HepG2 (cell line): Measurements from ENCODE around the gene NAA25. TPM values are rescaled to one million over a fixed set of nuclear protein-coding genes. Genes with fewer than 3 reads are reported as not detected.

Experiments
- ATAC-seq: fragments of 200-7000 bp; cut with Tn5 transposase; 3 replicates; pipeline ENCODE4 v1.9.1; 2020; ENCODE audit warnings: mild to moderate bottlenecking, moderate library complexity
- BruUV-seq: library from RNA; stranded (reverse); fragments of 400-500 nt; replicated peaks from 2 replicates; lab custom pipeline; 2021; lab: Mats Ljungman, UMichigan
- CTCF ChIA-PET: fragments of 300-600 bp; formaldehyde crosslinking; extraction: SDS; loops from one replicate; lab custom pipeline; 2021; ENCODE audit warnings: low total read pairs, inconsistent platforms, low intra/inter-chr PET ratio; lab: Yijun Ruan, JAX
- POLR2A ChIA-PET: fragments of 350-600 bp; sonication (Branson Sonifier 250); formaldehyde crosslinking; loops from one replicate; lab custom pipeline; 2020; ENCODE audit warnings: antibody characterized with exemption, inconsistent platforms; lab: Yijun Ruan, JAX
- DNase-seq: peaks from one replicate; pipeline ENCODE4 v3.0.0-alpha.2; 2015; ENCODE audit warnings: low spot score
- FAIRE-seq: peaks from 3 replicates; lab custom pipeline; 2011; peaks lifted over from hg19 to GRCh38; lab: Jason Lieb, UNC
- H2AFZ ChIP-seq: one replicate; pipeline ENCODE4 v1.6.1; 2011; ENCODE audit warnings: low read length, inconsistent platforms
- H3K27ac ChIP-seq: fragments of 300-600 bp; 3 replicates; pipeline ENCODE4 v1.8.0; 2011; ENCODE audit warnings: mixed run types, mild to moderate bottlenecking, mixed read lengths, low read length, inconsistent platforms; ENCODE audit not compliant: insufficient read depth; ENCODE audit errors: extremely low read length
- H3K27me3 ChIP-seq, 2 experiments: fragments of 200-600 bp in 1 of 2; 2 replicates in 1 of 2; 3 replicates in 1 of 2; pipeline versions ENCODE4 v1.6.0 to v1.8.0; 2011; ENCODE audit warnings: low read length in 2 of 2, mild to moderate bottlenecking in 2 of 2, moderate library complexity in 2 of 2, inconsistent platforms in 1 of 2; ENCODE audit not compliant: insufficient read depth in 2 of 2, control insufficient read depth in 1 of 2
- H3K36me3 ChIP-seq, 2 experiments: fragments of 200-600 bp in 1 of 2; replicated peaks in 1 of 2; 2 replicates in 1 of 2; 3 replicates in 1 of 2; pipeline versions ENCODE4 v1.5.1 to v1.8.0; 2011; ENCODE audit warnings: low read length in 2 of 2, inconsistent platforms in 1 of 2; ENCODE audit not compliant: insufficient read depth in 2 of 2, control insufficient read depth in 1 of 2
- H3K4me1 ChIP-seq: 2 replicates; pipeline ENCODE4 v1.5.1; 2012; ENCODE audit warnings: low read length, inconsistent platforms; ENCODE audit not compliant: insufficient read depth
- H3K4me2 ChIP-seq: 2 replicates; pipeline ENCODE4 v1.6.0; 2011; ENCODE audit warnings: low read depth, low read length, inconsistent platforms
- H3K4me3 ChIP-seq, 3 experiments: fragments of 200-600 bp in 1 of 3; sonication (generic), shearing (Covaris generic) in 1 of 3; replicated peaks in 1 of 3; 2 replicates each; pipeline ENCODE4 v1.5.1; 2011 to 2016; ENCODE audit warnings: low read length in 3 of 3, inconsistent platforms in 2 of 3, low read depth in 2 of 3, mild to moderate bottlenecking in 2 of 3, control low read depth in 1 of 3, mixed read lengths in 1 of 3; ENCODE audit not compliant: insufficient read depth in 1 of 3
- H3K79me2 ChIP-seq: one replicate; pipeline ENCODE4 v1.6.1; 2011; ENCODE audit warnings: low read length, inconsistent platforms; ENCODE audit not compliant: insufficient read depth
- H3K9ac ChIP-seq: 2 replicates; pipeline ENCODE4 v1.6.0; 2011; ENCODE audit warnings: mild to moderate bottlenecking, low read depth, low read length, inconsistent platforms; ENCODE audit not compliant: insufficient read depth
- H3K9me3 ChIP-seq: 2 replicates; pipeline ENCODE4 v1.5.1; 2012; ENCODE audit warnings: mild to moderate bottlenecking, low read length
- H4K20me1 ChIP-seq: 2 replicates; pipeline ENCODE4 v1.6.0; 2011; ENCODE audit warnings: inconsistent platforms, mild to moderate bottlenecking, low read length, moderate library complexity; ENCODE audit not compliant: insufficient read depth
- BCL3 ChIP-seq: sonication (generic); formaldehyde crosslinking; IDR thresholded peaks from 2 replicates; pipeline ENCODE4 v1.5.1; 2020; ENCODE audit warnings: mild to moderate bottlenecking, missing genetic modification reagents, moderate library complexity
- ESRRA ChIP-seq: sonication (generic); formaldehyde crosslinking; IDR thresholded peaks from 2 replicates; pipeline ENCODE4 v1.5.1; 2020; ENCODE audit warnings: mild to moderate bottlenecking, low read depth, missing genetic modification reagents
- HMGA1 ChIP-seq: sonication (generic); formaldehyde crosslinking; conservative IDR thresholded peaks from 2 replicates; pipeline ENCODE4 v1.4.0; 2020; ENCODE audit warnings: missing genetic modification reagents
- MIXL1 ChIP-seq: IDR thresholded peaks from 2 replicates; pipeline ENCODE4 v1.6.1; 2016
- THAP11 ChIP-seq: IDR thresholded peaks from 2 replicates; pipeline ENCODE4 v1.6.1; 2016; ENCODE audit warnings: missing biosample characterization, missing genetic modification reagents
- ZNF296 ChIP-seq: sonication (generic); formaldehyde crosslinking; conservative IDR thresholded peaks from 2 replicates; pipeline ENCODE4 v1.5.0; 2020; ENCODE audit warnings: mild to moderate bottlenecking, missing genetic modification reagents
- ZNF33A ChIP-seq: sonication (generic); formaldehyde crosslinking; IDR thresholded peaks from 2 replicates; pipeline ENCODE4 v1.5.1; 2020; ENCODE audit warnings: missing genetic modification reagents, mild to moderate bottlenecking, moderate library complexity, borderline replicate concordance
- ZNF367 ChIP-seq: sonication (generic); formaldehyde crosslinking; IDR thresholded peaks from 2 replicates; pipeline ENCODE4 v1.4.0; 2020; ENCODE audit warnings: missing genetic modification reagents, borderline replicate concordance
- WGBS: methylation state at CpG from one replicate; pipeline ENCODE4 v1.1.6; 2017; ENCODE audit warnings: low lambda C conversion rate; 5-methylcytosine and 5-hydroxymethylcytosine counted together
- in situ Hi-C: cut with HindIII; loops from 2 replicates; pipeline ENCODE4 v1.10.0; 2017; ENCODE audit warnings: low pct_unique_long_range_greater_than_20kb; ENCODE audit not compliant: extremely low pct_ligation_motif_present
- intact Hi-C: fragments of 100-400 bp; cut with micrococcal nuclease; formaldehyde crosslinking; loops from one replicate; pipeline ENCODE4 v1.10.0; 2022; ENCODE audit not compliant: unreplicated experiment
- polyA plus RNA-seq, 8 experiments: library from polyadenylated mRNA; depleted of rRNA in 3 of 8; stranded (reverse) in 7 of 8; unstranded in 1 of 8; fragments of >200 nt; fragmentation: Illumina TruSeq in 4 of 8; extraction: Trizol in 4 of 8; gene quantifications; 2 replicates each; pipeline versions ENCODE4 v1.2.1 to v1.2.3, GENCODE V29; 2011 to 2016; ENCODE audit warnings: low read depth in 4 of 8, missing spikeins in 1 of 8, mixed read lengths in 1 of 8; ENCODE audit not compliant: insufficient read depth in 1 of 8
- total RNA-seq, 5 experiments: library from RNA; depleted of rRNA; stranded (reverse); fragments of >200 nt; fragmentation: Illumina TruSeq; extraction: Trizol; gene quantifications; 2 replicates each; pipeline ENCODE4 v1.2.3, GENCODE V29; 2016; ENCODE audit warnings: low read depth in 1 of 5
- TF ChIP-seq, protein P1 (sequence below): sonication (generic); formaldehyde crosslinking; IDR thresholded peaks from 2 replicates; pipeline ENCODE4 v1.9.0; 2022; ENCODE audit warnings: low read depth, missing genetic modification reagents

NAA25 gene
- total and polyA plus RNA-seq, 2 of the 13 experiments (the other 11 are each of a cell fraction or from before 2014, with no cell fraction given), result 11.4 to 32.0 TPM

DNA sequence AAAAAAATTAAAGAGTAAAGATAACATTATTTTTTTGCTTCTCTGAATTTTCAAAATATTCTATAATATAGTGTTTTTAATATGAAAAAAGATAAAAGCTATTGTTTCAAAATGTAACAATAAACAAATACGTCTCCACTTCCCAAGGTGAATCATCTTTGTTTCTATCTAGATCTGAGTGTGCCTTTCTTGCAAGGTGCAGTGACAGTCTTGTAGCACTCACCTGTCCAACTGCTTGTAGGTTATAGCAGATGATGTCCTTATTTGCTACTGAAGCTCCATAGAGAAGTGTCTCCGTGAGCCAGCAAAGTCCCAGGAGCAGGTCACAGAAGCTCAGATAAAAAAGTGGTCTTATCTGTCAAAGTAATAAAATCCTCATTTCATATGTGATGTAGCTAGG lies 117.0 kb downstream of the NAA25 start:
- H3K9ac ChIP-seq, result no peak overlapping the region
- ChIA-PET CTCF (no interaction called here), POLR2A (interaction anchor here (0.7 kb wide), 1 partner anchor 25 kb away, joined by 3 read pairs; no protein-coding TSS in a partner anchor)
- H3K9me3 ChIP-seq, result no peaks in the 10 kb centered on the region
- in situ Hi-C loops, result no loop called here
- no peak overlapping the region for H3K4me2 ChIP-seq
- no peak overlapping the region for H2AFZ ChIP-seq
- TF ChIP-seq MIXL1 (CRISPR knock-in tag) (no peak), ZNF367 (CRISPR knock-in tag) (no peak), ZNF33A (no peak)
- TF ChIP-seq, protein P1, sequence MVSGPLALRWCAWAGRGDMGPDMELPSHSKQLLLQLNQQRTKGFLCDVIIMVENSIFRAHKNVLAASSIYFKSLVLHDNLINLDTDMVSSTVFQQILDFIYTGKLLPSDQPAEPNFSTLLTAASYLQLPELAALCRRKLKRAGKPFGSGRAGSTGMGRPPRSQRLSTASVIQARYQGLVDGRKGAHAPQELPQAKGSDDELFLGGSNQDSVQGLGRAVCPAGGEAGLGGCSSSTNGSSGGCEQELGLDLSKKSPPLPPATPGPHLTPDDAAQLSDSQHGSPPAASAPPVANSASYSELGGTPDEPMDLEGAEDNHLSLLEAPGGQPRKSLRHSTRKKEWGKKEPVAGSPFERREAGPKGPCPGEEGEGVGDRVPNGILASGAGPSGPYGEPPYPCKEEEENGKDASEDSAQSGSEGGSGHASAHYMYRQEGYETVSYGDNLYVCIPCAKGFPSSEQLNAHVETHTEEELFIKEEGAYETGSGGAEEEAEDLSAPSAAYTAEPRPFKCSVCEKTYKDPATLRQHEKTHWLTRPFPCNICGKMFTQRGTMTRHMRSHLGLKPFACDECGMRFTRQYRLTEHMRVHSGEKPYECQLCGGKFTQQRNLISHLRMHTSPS (CRISPR knock-in tag), result no peak
- TF ChIP-seq, all 625 proteins: peak for 0
- ATAC-seq (no peak), DNase-seq (no peak), FAIRE-seq (no peak)
- no TSS peak for BruUV-seq
- Histone ChIP-seq H3K4me3 (no peak overlapping the region), H3K79me2 (no peaks in the 10 kb centered on the region), H3K27ac (no peak overlapping the region), H4K20me1 (no peaks in the 10 kb centered on the region), H3K4me1 (no peaks in the 10 kb centered on the region), H3K27me3 (no peaks in the 10 kb centered on the region), H3K36me3 (no peaks in the 10 kb centered on the region)
- 94% methylated on average over 2 of the region's 2 CpGs for WGBS
- intact Hi-C loops, result no loop called here

DNA sequence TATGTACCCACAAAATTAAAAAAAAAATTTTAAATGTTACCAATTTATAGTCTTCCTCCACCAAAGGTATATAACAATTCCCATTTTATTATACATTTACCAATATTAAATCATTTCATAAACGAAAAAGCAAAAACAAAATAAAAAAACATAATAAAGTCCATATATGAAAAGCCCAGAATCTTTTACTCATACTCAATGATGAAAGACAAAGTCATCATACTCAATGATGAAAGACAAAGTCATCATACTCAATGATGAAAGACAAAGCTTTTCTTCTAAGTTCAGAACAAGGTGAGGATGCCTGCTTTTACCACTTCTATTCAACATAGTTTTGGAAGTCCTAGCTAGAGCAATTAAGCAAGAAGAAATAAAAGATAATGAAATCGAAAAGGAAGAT lies 123.8 kb downstream of the NAA25 start:
- no peak for FAIRE-seq
- BruUV-seq, result no TSS peak

More for the DNA sequence above, 123.8 kb downstream of the NAA25 start:
- in situ Hi-C loops, result no loop called here
- Histone ChIP-seq H3K9ac (no peak overlapping the region), H2AFZ (no peak overlapping the region), H3K36me3 (no peaks in the 10 kb centered on the region), H3K27ac (no peak overlapping the region), H3K27me3 (no peaks in the 10 kb centered on the region; a peak in 1 of 5 replicates), H3K79me2 (no peaks in the 10 kb centered on the region), H3K4me2 (no peak overlapping the region), H3K4me1 (no peaks in the 10 kb centered on the region)
- no peak for DNase-seq
- ATAC-seq, result no peak
- 45% methylated on average over 2 of the region's 2 CpGs for WGBS
- CTCF ChIA-PET, result no interaction called here
- intact Hi-C loops, result no loop called here
- no peak for TF ChIP-seq ZNF296
- no peak for TF ChIP-seq HMGA1
- TF ChIP-seq BCL3 (CRISPR knock-in tag), result no peak
- TF ChIP-seq THAP11 (CRISPR knock-in tag), result no peak
- TF ChIP-seq ESRRA (CRISPR knock-in tag), result no peak
- TF ChIP-seq, all 625 proteins: peak for 0
- Histone ChIP-seq H3K4me3 (no peak overlapping the region), H4K20me1 (no peaks in the 10 kb centered on the region), H3K9me3 (no peaks in the 10 kb centered on the region)
- POLR2A ChIA-PET, result no interaction called here
